ENCODE results near the gene RPS2.

DNA sequence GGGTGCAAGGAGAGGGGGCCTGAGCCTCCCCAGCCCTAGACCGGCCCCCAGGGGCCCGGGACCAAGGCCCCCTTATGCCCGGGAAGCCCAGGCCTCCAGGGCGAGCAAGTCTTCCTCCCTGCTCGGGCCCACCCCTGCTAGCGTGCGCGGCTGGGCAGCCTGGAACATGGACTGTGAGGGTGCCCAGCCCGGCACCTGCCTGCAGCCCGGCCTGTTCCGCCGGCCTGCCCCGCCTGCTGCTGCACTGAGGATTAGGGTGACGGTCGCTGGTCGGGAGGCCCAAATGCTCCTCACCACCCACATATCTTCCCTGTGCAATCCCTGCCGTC is 52.4 kb downstream of the RPS2 start:
- TF ChIP-seq EZH2 (IDR thresholded peaks at IDR 0.05; ENCODE audit: insufficient read depth, poor library complexity, severe bottlenecking): no peak
- TF ChIP-seq EZH2phosphoT487 (IDR thresholded peaks at IDR 0.05; ENCODE audit: insufficient read depth, low read depth): no peak

All from GM23248 (cell line).